Astrocyte (in vitro differentiated cells and primary cell): ENCODE data around the gene CCNL2. TPM values are rescaled to one million over a fixed set of nuclear protein-coding genes. Genes with fewer than 3 reads are reported as not detected.
"Not testable (repeated sequence)": the region's sequence is repeated elsewhere in the genome, so short reads cannot be mapped to it uniquely, and the experiment has no call there.

Experiments used
- DNase-seq: peaks from one replicate; pipeline ENCODE4 v3.0.0-alpha.2; 2010; ENCODE audit warnings: low read depth
- FAIRE-seq: peaks from 2 replicates; lab custom pipeline; 2011; peaks lifted over from hg19 to GRCh38; lab: Jason Lieb, UNC
- H2AFZ ChIP-seq: 2 replicates; pipeline ENCODE4 v1.6.0; 2012; ENCODE audit warnings: low read depth, low read length, inconsistent platforms
- H3K27ac ChIP-seq: 2 replicates; pipeline ENCODE4 v1.5.1; 2011; ENCODE audit warnings: low read depth, low read length, inconsistent platforms
- H3K27me3 ChIP-seq: 2 replicates; pipeline ENCODE4 v1.6.0; 2011; ENCODE audit warnings: low read length, inconsistent platforms; ENCODE audit not compliant: insufficient read depth
- H3K36me3 ChIP-seq: 2 replicates; pipeline ENCODE4 v1.5.1; 2011; ENCODE audit warnings: low read length, inconsistent platforms; ENCODE audit not compliant: insufficient read depth
- H3K4me1 ChIP-seq: 2 replicates; pipeline ENCODE4 v1.5.1; 2011; ENCODE audit warnings: low read length, inconsistent platforms; ENCODE audit not compliant: insufficient read depth
- H3K4me2 ChIP-seq: 2 replicates; pipeline ENCODE4 v1.6.0; 2012; ENCODE audit warnings: low read length, inconsistent platforms
- H3K4me3 ChIP-seq: 2 replicates; pipeline ENCODE4 v1.5.1; 2011; ENCODE audit warnings: low read depth, mild to moderate bottlenecking, low read length, inconsistent platforms; ENCODE audit not compliant: insufficient read depth
- H3K79me2 ChIP-seq: 2 replicates; pipeline ENCODE4 v1.6.0; 2012; ENCODE audit warnings: mild to moderate bottlenecking, low read length, inconsistent platforms; ENCODE audit not compliant: insufficient read depth
- H3K9ac ChIP-seq: 2 replicates; pipeline ENCODE4 v1.6.0; 2012; ENCODE audit warnings: mild to moderate bottlenecking, low read length, inconsistent platforms
- H3K9me3 ChIP-seq: 2 replicates; pipeline ENCODE4 v1.5.1; 2012; ENCODE audit warnings: low read depth, mild to moderate bottlenecking, low read length, inconsistent platforms; ENCODE audit not compliant: insufficient read depth
- H4K20me1 ChIP-seq: 2 replicates; pipeline ENCODE4 v1.6.0; 2012; ENCODE audit warnings: low read length, inconsistent platforms; ENCODE audit not compliant: insufficient read depth
- H3K27ac Mint-ChIP-seq: one replicate; pipeline ENCODE4 v1.8.0; 2021; ENCODE audit warnings: mild to moderate bottlenecking, mixed read lengths; ENCODE audit not compliant: unreplicated experiment
- H3K27me3 Mint-ChIP-seq: one replicate; pipeline ENCODE4 v1.8.0; 2021; ENCODE audit warnings: low read depth, mixed read lengths; ENCODE audit not compliant: unreplicated experiment
- H3K36me3 Mint-ChIP-seq: one replicate; pipeline ENCODE4 v1.8.0; 2021; ENCODE audit warnings: low read depth, mixed read lengths; ENCODE audit not compliant: unreplicated experiment
- H3K4me1 Mint-ChIP-seq: one replicate; pipeline ENCODE4 v1.8.0; 2021; ENCODE audit warnings: low read depth, mixed read lengths; ENCODE audit not compliant: unreplicated experiment
- H3K4me3 Mint-ChIP-seq: one replicate; pipeline ENCODE4 v1.8.0; 2021; ENCODE audit warnings: mild to moderate bottlenecking, moderate library complexity, mixed read lengths; ENCODE audit not compliant: unreplicated experiment
- H3K9me3 Mint-ChIP-seq: one replicate; pipeline ENCODE4 v1.8.0; 2021; ENCODE audit warnings: mild to moderate bottlenecking, mixed read lengths; ENCODE audit not compliant: unreplicated experiment
- CTCF ChIP-seq: IDR thresholded peaks from 2 replicates; pipeline ENCODE4 v1.5.1; 2011; ENCODE audit warnings: low read depth, mild to moderate bottlenecking, inconsistent platforms, low read length, moderate library complexity; ENCODE audit not compliant: insufficient read depth
- EZH2 ChIP-seq: IDR thresholded peaks from 2 replicates; pipeline ENCODE4 v1.6.1; 2012; ENCODE audit warnings: mild to moderate bottlenecking, low read length, inconsistent platforms; ENCODE audit not compliant: insufficient read depth
- total RNA-seq: library from RNA; stranded (reverse); gene quantifications from 2 replicates; pipeline ENCODE4 v1.2.1, GENCODE V29; 2021

The CCNL2 gene
- total RNA-seq, 1 donor from 2014 or later, result 194 TPM

- TF ChIP-seq CTCF (peak; percentile 5), EZH2 (no peak)
- no peaks in the 10 kb centered on the region for H3K79me2 ChIP-seq
- no peak overlapping the region for H3K4me3 ChIP-seq
- Mint-ChIP-seq H3K9me3 (no peaks in the 10 kb centered on the region), H3K4me1 (peaks cover 16% of the 10 kb centered on the region), H3K27ac (peak overlapping the region; percentile 75), H3K4me3 (peak overlapping the region; percentile 41), H3K36me3 (no peaks in the 10 kb centered on the region), H3K27me3 (no peaks in the 10 kb centered on the region)
- no peaks in the 10 kb centered on the region for H3K27me3 ChIP-seq
- H3K4me2 ChIP-seq, result peak overlapping the region; percentile 33
- H3K4me1 ChIP-seq, result peaks cover 29% of the 10 kb centered on the region
- no peaks in the 10 kb centered on the region for H3K36me3 ChIP-seq
- FAIRE-seq (no peak), DNase-seq (peak; percentile 32)
- H4K20me1 ChIP-seq, result no peaks in the 10 kb centered on the region
- H3K9ac ChIP-seq, result no peak overlapping the region
- no peaks in the 10 kb centered on the region for H3K9me3 ChIP-seq
- H2AFZ ChIP-seq, result peak overlapping the region; percentile 81
- H3K27ac ChIP-seq, result no peak overlapping the region
Measured at GRCh38 chr1:1430114-1430982, 31.2 kb upstream of the CCNL2 start.

- Mint-ChIP-seq H3K36me3 (no peaks in the 10 kb centered on the region), H3K27ac (peak overlapping the region; percentile 75), H3K9me3 (no peaks in the 10 kb centered on the region), H3K4me1 (peaks cover 15% of the 10 kb centered on the region), H3K27me3 (peaks cover 2% of the 10 kb centered on the region), H3K4me3 (peak overlapping the region; percentile 41)
- Histone ChIP-seq H3K9ac (no peak overlapping the region), H3K9me3 (no peaks in the 10 kb centered on the region), H4K20me1 (no peaks in the 10 kb centered on the region), H3K79me2 (no peaks in the 10 kb centered on the region), H2AFZ (no peak overlapping the region), H3K4me2 (no peak overlapping the region), H3K36me3 (no peaks in the 10 kb centered on the region), H3K27ac (no peak overlapping the region), H3K27me3 (no peaks in the 10 kb centered on the region), H3K4me1 (peaks cover 23% of the 10 kb centered on the region), H3K4me3 (no peak overlapping the region)
- FAIRE-seq (no peak), DNase-seq (no peak)
- TF ChIP-seq EZH2 (no peak), CTCF (no peak)
Measured at GRCh38 chr1:1429671-1430073, 30.5 kb upstream of the CCNL2 start.

- H3K79me2 ChIP-seq, H3K4me3 ChIP-seq, FAIRE-seq, H3K4me2 ChIP-seq, H3K27me3 Mint-ChIP-seq, H3K9ac ChIP-seq, H4K20me1 ChIP-seq, DNase-seq, H3K27ac ChIP-seq, H3K9me3 Mint-ChIP-seq, H3K9me3 ChIP-seq, H2AFZ ChIP-seq, H3K27me3 ChIP-seq, H3K36me3 ChIP-seq, H3K36me3 Mint-ChIP-seq: not testable (repeated sequence)
- H3K27ac Mint-ChIP-seq, result peak overlapping the region; percentile 62
- peaks cover 15% of the 10 kb centered on the region for H3K4me1 Mint-ChIP-seq
- peaks cover 16% of the 10 kb centered on the region for H3K4me1 ChIP-seq
- H3K4me3 Mint-ChIP-seq, result peak overlapping the region; percentile 40
Measured at GRCh38 chr1:1428967-1429366, 29.8 kb upstream of the CCNL2 start.
